Ecto neural progenitor cell (in vitro differentiated cells): Measurements from ENCODE around the gene ADGRL3.
"Not testable (repeated sequence)": the region's sequence is repeated elsewhere in the genome, so short reads cannot be mapped to it uniquely, and the experiment has no call there.

Experiments
- DNase-seq: peaks from one replicate; pipeline ENCODE4 v3.0.0-alpha.2; 2018; ENCODE audit warnings: low spot score

Gene ADGRL3

GRCh38 chr4:61820136-61820535, 620.0 kb downstream of the ADGRL3 start:
- no peak for DNase-seq

- DNase-seq, result no peak
These were observed 624.3 kb downstream of the ADGRL3 start for GRCh38 chr4:61824454-61824853.

DNA sequence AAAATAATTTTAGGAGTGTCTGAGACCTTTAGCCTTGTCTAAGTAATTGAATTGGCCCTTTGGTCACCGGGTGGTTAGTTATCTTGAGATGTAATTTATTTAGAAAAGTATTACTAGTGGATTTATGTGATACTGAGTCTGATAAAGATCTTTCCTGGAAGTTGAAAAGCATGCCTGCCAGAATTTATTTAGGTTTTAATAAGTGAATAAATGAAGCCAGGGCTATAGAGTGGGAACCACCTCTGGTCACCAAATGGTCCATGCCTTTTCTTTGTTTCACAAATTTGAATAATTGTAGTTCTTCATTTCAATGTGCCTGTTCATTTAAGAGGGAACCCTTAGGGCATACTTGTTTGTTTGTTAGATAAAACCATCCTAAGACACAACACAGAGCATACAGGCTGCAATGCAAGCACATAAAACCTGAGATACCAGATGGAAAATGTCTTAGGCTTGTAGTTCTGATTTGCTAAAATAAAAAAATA, 627.8 kb downstream of the ADGRL3 start:
- no peak for DNase-seq

DNA sequence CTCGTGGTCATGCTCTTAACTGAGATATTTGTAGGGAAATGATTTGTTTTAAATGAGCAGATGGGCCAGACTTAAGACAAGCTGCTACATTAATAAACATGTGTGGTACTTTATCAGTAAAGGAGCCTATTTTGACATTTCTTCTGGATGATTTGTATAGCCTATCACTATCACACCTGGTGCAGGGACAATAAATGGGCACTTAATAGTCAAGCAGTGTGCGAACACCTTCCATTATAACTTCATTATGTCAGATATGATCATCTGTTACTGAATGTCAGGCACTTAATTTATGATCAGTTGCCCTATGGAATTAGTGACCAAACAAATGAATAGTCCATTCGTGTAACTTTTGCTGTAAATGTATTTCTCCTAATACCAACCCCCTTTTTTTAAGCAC, 628.8 kb downstream of the ADGRL3 start:
- DNase-seq, result no peak

GRCh38 chr4:61831987-61832386, 631.9 kb downstream of the ADGRL3 start:
- no peak for DNase-seq

- DNase-seq, result no peak
These were observed 637.3 kb downstream of the ADGRL3 start for GRCh38 chr4:61837395-61837794.

DNA sequence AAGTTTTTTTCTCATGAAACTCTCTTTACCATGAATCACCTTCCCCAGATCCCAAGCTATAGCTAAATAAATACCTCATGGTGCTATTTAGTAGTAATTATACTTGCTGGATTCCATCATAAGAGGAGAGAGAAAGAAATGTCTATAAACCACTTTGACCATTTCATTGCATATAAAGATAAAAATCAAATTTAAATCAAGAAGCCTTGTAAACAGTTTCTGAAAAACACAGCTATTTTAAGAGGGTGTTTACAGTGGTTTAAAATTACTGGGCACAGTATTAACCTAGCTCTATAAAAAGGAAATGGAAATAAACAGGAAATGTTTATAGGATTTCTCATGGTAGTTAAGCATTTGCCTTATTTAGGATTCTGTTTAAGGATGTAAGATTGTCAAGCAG, 637.9 kb downstream of the ADGRL3 start:
- no peak for DNase-seq

- DNase-seq, result no peak
These were observed 641.6 kb downstream of the ADGRL3 start for GRCh38 chr4:61841714-61842113.

GRCh38 chr4:61851126-61851525, 651.0 kb downstream of the ADGRL3 start:
- DNase-seq, result no peak

DNA sequence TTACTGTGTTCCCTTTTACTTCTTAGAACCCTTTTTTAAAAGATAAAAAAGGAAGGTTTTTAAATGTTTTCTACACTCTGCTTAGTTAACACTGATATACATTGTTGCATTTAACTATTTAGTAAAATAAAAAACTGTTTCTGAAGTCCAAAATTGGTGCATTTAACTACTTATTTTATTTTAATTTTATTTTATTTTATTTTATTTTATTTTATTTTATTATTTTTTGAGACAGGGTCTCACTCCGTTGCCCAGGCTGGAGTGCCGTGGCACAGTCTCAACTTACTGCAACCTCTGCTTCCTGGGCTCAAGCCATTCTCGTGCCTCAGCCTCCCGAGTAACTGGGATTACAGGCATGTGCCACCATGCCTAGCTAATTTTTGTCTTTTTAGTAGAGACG, 652.0 kb downstream of the ADGRL3 start:
- not testable (repeated sequence) for DNase-seq

GRCh38 chr4:61853041-61853440, 652.9 kb downstream of the ADGRL3 start:
- no peak for DNase-seq

DNA sequence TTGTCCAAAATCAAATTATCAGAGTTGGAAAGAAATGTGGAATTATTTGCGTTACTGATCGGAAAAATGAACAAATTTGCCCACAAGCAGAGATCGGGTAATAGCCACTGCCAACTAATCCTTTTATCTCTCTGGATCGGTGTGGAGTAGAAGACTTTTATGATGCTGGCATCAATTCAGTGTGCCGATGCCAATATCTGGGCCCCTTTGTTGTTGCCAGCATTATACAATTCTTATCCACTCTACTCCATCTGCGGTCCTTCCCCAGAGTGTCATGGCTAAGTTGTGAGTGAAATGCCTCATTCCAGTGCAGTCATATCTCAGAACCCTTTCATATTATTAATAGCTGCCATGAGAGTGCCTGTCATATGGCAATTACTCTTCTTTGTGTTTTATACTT, 660.2 kb downstream of the ADGRL3 start:
- DNase-seq, result no peak

DNA sequence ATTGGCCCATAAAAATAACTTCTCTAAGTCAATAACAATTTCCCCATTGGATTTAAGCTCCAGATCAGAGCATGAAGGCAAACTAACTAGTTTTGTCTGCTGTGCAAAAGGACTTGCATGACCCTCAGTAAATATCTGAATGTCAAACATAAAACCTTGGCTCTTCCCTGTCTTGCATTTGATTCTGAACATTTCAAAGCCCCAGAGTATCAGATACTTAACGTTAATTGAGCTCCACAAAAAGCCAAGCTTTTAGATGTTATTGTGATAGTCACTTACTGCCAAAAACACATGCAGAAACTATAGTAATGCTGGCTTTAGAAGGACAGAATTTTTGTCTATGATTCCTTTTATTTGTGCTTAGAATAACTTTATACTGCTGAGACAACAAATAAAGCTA, 664.2 kb downstream of the ADGRL3 start:
- DNase-seq, result no peak

GRCh38 chr4:61866378-61867030, 666.4 kb downstream of the ADGRL3 start:
- no peak for DNase-seq

DNA sequence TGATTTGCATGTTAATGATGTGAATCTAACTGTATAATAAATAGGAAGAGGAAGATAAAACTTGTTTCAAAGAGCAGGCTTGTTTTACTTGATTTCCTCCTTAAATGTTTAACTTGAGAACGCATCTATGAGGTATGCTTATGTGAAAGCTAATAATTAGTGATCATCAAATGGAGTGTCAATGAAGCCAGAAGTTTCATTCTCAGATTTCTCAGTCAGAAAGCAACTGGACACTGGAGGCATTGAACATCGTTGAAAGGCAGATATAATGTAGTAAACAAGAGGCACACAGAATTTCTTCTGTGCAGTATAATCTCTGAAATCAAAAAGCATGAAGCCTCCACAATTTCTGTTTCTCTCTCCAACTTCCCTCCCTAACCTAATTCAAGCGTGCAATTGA, 672.9 kb downstream of the ADGRL3 start:
- no peak for DNase-seq

DNA sequence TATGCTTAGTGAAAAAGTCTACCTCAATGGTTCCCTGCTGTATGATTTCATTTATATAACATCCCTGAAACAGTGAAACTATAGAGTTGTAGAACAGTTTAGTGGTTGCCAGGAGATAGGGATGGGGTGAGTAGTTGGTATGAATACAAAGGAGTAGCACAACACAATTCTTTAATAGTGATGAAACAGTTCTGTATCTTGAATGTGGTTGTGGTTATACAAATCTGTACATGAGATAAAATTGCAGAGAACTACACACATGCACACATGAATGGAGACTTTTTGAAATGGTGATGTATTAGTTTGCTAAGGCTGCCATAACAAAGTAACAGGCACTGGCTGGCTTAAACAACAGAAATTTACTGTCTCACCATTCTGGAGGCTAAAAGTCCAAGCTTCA, 677.1 kb downstream of the ADGRL3 start:
- no peak for DNase-seq

DNA sequence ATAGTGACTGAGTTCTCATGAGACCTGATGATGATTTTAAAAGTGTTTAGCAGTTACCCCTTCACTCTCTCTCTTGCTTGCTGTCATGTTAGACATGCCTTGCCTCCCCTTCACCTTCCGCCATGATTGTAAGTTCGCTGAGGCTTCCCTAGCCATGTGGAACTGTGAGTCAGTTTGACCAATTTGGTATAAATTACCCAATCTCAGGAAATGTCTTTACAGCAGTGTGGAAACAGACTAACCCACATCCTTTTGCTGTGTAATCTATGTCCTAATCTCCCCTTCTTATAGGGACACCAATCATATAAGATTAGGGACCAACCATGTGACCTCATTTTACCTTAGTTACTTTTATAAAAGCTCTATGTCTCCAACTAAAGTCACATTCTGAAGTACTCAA, 677.8 kb downstream of the ADGRL3 start:
- DNase-seq, result no peak

DNA sequence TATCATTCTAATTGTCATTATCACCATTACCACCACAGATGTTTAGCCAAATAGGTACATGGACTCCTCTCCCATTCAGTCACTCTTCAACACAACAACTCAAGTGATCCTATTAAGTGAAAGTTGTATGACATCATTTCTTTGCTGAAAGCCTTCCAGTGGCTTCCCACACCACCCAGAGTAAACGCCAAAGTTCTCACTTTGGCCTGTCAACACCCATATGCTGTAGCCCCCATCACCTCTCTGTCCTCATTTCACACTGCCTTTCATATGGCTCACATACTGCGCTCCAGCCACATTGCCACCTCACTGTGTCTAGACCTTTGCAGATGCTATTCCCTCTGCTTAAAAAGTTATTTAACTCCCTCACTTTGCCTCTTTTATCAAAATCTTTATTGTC, 682.3 kb downstream of the ADGRL3 start:
- no peak for DNase-seq

DNA sequence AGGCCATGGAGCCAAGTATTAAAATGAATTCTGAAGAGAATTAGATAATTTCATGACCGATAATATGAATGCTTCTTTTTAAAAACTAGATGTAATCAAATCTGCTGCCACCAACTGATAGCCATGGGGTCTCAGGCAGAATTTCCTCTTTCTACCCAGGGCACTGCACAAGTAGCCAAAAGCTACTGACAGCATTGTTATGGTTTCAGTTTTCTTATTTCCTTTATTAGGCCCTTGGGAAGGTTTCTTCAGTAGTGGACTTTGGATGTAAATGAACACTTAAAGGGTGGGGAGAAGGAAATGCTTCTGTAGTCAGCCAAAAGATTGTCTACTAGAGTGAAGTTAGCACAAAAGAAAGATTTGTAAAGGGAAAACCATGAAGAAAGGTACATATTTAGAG, 686.0 kb downstream of the ADGRL3 start:
- DNase-seq, result no peak

- no peak for DNase-seq
These were observed 689.0 kb downstream of the ADGRL3 start for GRCh38 chr4:61889117-61889516.

GRCh38 chr4:61890321-61890720, 690.2 kb downstream of the ADGRL3 start:
- no peak for DNase-seq

GRCh38 chr4:61891953-61892352, 691.8 kb downstream of the ADGRL3 start:
- no peak for DNase-seq

GRCh38 chr4:61896634-61897033, 696.5 kb downstream of the ADGRL3 start:
- no peak for DNase-seq

DNA sequence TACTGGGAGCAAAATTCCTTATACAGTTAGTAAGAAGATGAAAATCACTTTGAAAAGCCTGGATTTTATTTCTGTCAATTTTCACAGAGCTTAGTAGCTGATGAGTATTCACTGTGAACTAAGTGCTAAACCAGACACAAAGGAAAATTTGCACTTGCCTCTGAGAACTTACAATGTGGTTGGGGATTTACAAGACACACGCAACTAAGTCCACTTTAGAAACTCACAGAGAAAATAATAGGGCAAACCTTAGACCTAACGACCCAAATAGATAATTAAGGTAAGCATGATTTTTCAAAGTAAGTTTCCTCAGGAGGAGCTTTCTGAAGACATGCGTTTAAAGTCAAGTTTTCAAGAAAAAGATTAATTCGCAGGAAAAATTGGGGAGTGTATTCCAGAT, 708.9 kb downstream of the ADGRL3 start:
- no peak for DNase-seq
